Ectodermal cell (in vitro differentiated cells): ENCODE measurements around the gene PYCR2.
"Not testable (repeated sequence)": the region's sequence is repeated elsewhere in the genome, so short reads cannot be mapped to it uniquely, and the experiment has no call there.

Experiments used
- H3K27ac ChIP-seq: 2 replicates; pipeline ENCODE4 v1.7.0; 2013; ENCODE audit warnings: mild to moderate bottlenecking, low read depth, low read length; ENCODE audit not compliant: insufficient read depth, poor library complexity, severe bottlenecking
- H3K27me3 ChIP-seq: 2 replicates; pipeline ENCODE4 v1.7.0; 2013; ENCODE audit warnings: mild to moderate bottlenecking, low read length; ENCODE audit not compliant: insufficient read depth, control insufficient read depth, poor library complexity, severe bottlenecking
- H3K36me3 ChIP-seq: one replicate; pipeline ENCODE4 v1.7.0; 2013; ENCODE audit warnings: low read length; ENCODE audit not compliant: control insufficient read depth, insufficient read depth
- H3K4me1 ChIP-seq: one replicate; pipeline ENCODE4 v1.7.0; 2013; ENCODE audit warnings: low read length; ENCODE audit not compliant: control insufficient read depth, insufficient read depth
- H3K4me3 ChIP-seq: 2 replicates; pipeline ENCODE4 v1.7.0; 2013; ENCODE audit warnings: low read depth, low read length, control low read depth; ENCODE audit not compliant: insufficient read depth
- H3K9me3 ChIP-seq: 2 replicates; pipeline ENCODE4 v1.7.0; 2013; ENCODE audit warnings: mild to moderate bottlenecking, low read length, moderate library complexity; ENCODE audit not compliant: control insufficient read depth
- WGBS, 2 experiments: methylation state at CpG; one replicate each; pipeline ENCODE4 v1.1.7; 2013; ENCODE audit warnings: missing lambda C conversion rate in 2 of 2; 5-methylcytosine and 5-hydroxymethylcytosine counted together

Gene PYCR2

GRCh38 chr1:225943582-225943981, 19.5 kb upstream of the PYCR2 start:
- Histone ChIP-seq H3K4me1 (peaks cover 37% of the 10 kb centered on the region), H3K9me3 (no peaks in the 10 kb centered on the region), H3K27me3 (peaks cover 35% of the 10 kb centered on the region), H3K27ac (no peak overlapping the region), H3K4me3 (no peak overlapping the region), H3K36me3 (no peaks in the 10 kb centered on the region)
- whole genome bisulfite sequencing, 2 experiments: 93 to 97% methylated on average over 4 of the region's 4 CpGs

- peaks cover 37% of the 10 kb centered on the region for H3K4me1 ChIP-seq
- no peaks in the 10 kb centered on the region for H3K9me3 ChIP-seq
- no peak overlapping the region for H3K27ac ChIP-seq
- 74 to 78% methylated on average over 7 of the region's 7 CpGs for WGBS, 2 experiments
- H3K36me3 ChIP-seq: no peaks in the 10 kb centered on the region
- no peak overlapping the region for H3K4me3 ChIP-seq
- H3K27me3 ChIP-seq: peaks cover 27% of the 10 kb centered on the region
Measured at GRCh38 chr1:225942574-225942973, 18.5 kb upstream of the PYCR2 start.

GRCh38 chr1:225941942-225942222, 17.8 kb upstream of the PYCR2 start:
- Histone ChIP-seq H3K27ac (no peak overlapping the region), H3K4me3 (no peak overlapping the region), H3K27me3 (peaks cover 20% of the 10 kb centered on the region), H3K4me1 (peaks cover 37% of the 10 kb centered on the region), H3K36me3 (no peaks in the 10 kb centered on the region), H3K9me3 (no peaks in the 10 kb centered on the region)
- WGBS, 2 experiments: 85 to 93% methylated on average over 1 of the region's 1 CpG

GRCh38 chr1:225941187-225941941, 17.3 kb upstream of the PYCR2 start, which contains the start of gene LEFTY2:
Gene LEFTY2, minus strand, starts transcription at chr1:225941220. Its CDS starts 80 bp downstream, at chr1:225941140.
- no peaks in the 10 kb centered on the region for H3K9me3 ChIP-seq
- peaks cover 20% of the 10 kb centered on the region for H3K27me3 ChIP-seq
- 72 to 76% methylated on average over 6 of the region's 6 CpGs for WGBS, 2 experiments
- no peak within 1 kb of the TSS for H3K27ac ChIP-seq
- H3K4me3 ChIP-seq: no peak within 1 kb of the TSS
- peaks cover 32% of the 10 kb centered on the region for H3K4me1 ChIP-seq
- no peaks in the 10 kb centered on the region for H3K36me3 ChIP-seq

GRCh38 chr1:225940385-225941151, 16.5 kb upstream of the PYCR2 start:
- H3K36me3 ChIP-seq: no peaks in the 10 kb centered on the region
- H3K27me3 ChIP-seq: peaks cover 17% of the 10 kb centered on the region
- no peaks in the 10 kb centered on the region for H3K9me3 ChIP-seq
- H3K4me1 ChIP-seq: peaks cover 29% of the 10 kb centered on the region
- H3K27ac ChIP-seq: no peak overlapping the region
- 90 to 92% methylated on average over 25 of the region's 25 CpGs for WGBS, 2 experiments
- no peak overlapping the region for H3K4me3 ChIP-seq

GRCh38 chr1:225939939-225940310, 15.9 kb upstream of the PYCR2 start:
- not testable (repeated sequence) for H3K27ac ChIP-seq, H3K4me3 ChIP-seq, H3K9me3 ChIP-seq, H3K36me3 ChIP-seq
- Histone ChIP-seq H3K27me3 (peaks cover 17% of the 10 kb centered on the region), H3K4me1 (peaks cover 22% of the 10 kb centered on the region)
- WGBS, 2 experiments: 71 to 73% methylated on average over 8 of the region's 8 CpGs

GRCh38 chr1:225939097-225939938, 15.3 kb upstream of the PYCR2 start:
- WGBS, 2 experiments: 66% methylated on average over 46 to 50 of the region's 69 CpGs
- not testable (repeated sequence) for H3K4me3 ChIP-seq

GRCh38 chr1:225937048-225937968, 13.3 kb upstream of the PYCR2 start:
- no peak overlapping the region for H3K4me3 ChIP-seq
- no peak overlapping the region for H3K27ac ChIP-seq
- no peaks in the 10 kb centered on the region for H3K9me3 ChIP-seq
- peaks cover 7% of the 10 kb centered on the region for H3K27me3 ChIP-seq
- H3K36me3 ChIP-seq: no peaks in the 10 kb centered on the region
- WGBS, 2 experiments: 93 to 94% methylated on average over 21 of the region's 21 CpGs
- H3K4me1 ChIP-seq: peaks cover 15% of the 10 kb centered on the region

More at GRCh38 chr1:225939097-225939938, 15.3 kb upstream of the PYCR2 start:
- H3K9me3 ChIP-seq, H3K27ac ChIP-seq, H3K36me3 ChIP-seq: not testable (repeated sequence)
- Histone ChIP-seq H3K4me1 (peaks cover 16% of the 10 kb centered on the region), H3K27me3 (peaks cover 17% of the 10 kb centered on the region)

- H3K4me3 ChIP-seq: no peak overlapping the region
- H3K4me1 ChIP-seq: peaks cover 11% of the 10 kb centered on the region
- H3K36me3 ChIP-seq: no peaks in the 10 kb centered on the region
- 82 to 92% methylated on average over 3 of the region's 3 CpGs for WGBS, 2 experiments
- H3K9me3 ChIP-seq: no peaks in the 10 kb centered on the region
- H3K27ac ChIP-seq: no peak overlapping the region
- peaks cover 7% of the 10 kb centered on the region for H3K27me3 ChIP-seq
Measured at GRCh38 chr1:225936523-225936922, 12.5 kb upstream of the PYCR2 start.
